Measurements from ENCODE around the gene EMP3. TPM values are rescaled to one million over a fixed set of nuclear protein-coding genes. Genes with fewer than 3 reads are reported as not detected.

The EMP3 gene
- total and polyA plus RNA-seq, 2 of the 13 experiments (the other 11 are each of a cell fraction or from before 2014, with no cell fraction given): 2.2 to 7.8 TPM

GRCh38 chr19:48361912-48362311 is 36.6 kb downstream of the EMP3 start:
- intact Hi-C loops (cut with micrococcal nuclease; ENCODE audit: unreplicated experiment): no loop called here
- no peak for FAIRE-seq
- 96% methylated on average over 3 of the region's 3 CpGs for WGBS (ENCODE audit: low lambda C conversion rate)

More at GRCh38 chr19:48361912-48362311, 36.6 kb downstream of the EMP3 start:
- BruUV-seq (replicated peaks): no TSS peak
- Histone ChIP-seq H3K27me3 (ENCODE audit: control insufficient read depth in 1 of 2, insufficient read depth in 2 of 2, low read length in 2 of 2) (no peaks in the 10 kb centered on the region), H3K79me2 (ENCODE audit: insufficient read depth, low read length) (no peaks in the 10 kb centered on the region), H3K9ac (ENCODE audit: insufficient read depth, low read depth, low read length) (no peak overlapping the region), H3K4me1 (ENCODE audit: insufficient read depth, low read length) (peaks cover 28% of the 10 kb centered on the region), H3K36me3 (replicated peaks in 1 of 2; ENCODE audit: control insufficient read depth in 1 of 2, insufficient read depth in 2 of 2, low read length in 2 of 2) (peaks cover 0 to 2% of the 10 kb centered on the region in 2 experiments; a peak in 1 of 5 replicates), H3K27ac (ENCODE audit: extremely low read length, insufficient read depth, low read length) (no peak overlapping the region), H3K4me3 (replicated peaks in 1 of 3; ENCODE audit: insufficient read depth in 1 of 3, low read depth in 2 of 3, low read length in 3 of 3) (no peak overlapping the region), H2AFZ (ENCODE audit: low read length) (no peak overlapping the region), H4K20me1 (ENCODE audit: insufficient read depth, low read length) (no peaks in the 10 kb centered on the region), H3K4me2 (ENCODE audit: low read depth, low read length) (no peak overlapping the region), H3K9me3 (ENCODE audit: low read length) (no peaks in the 10 kb centered on the region)
- no peak for ATAC-seq
- POLR2A ChIA-PET: no interaction called here
- in situ Hi-C loops (cut with HindIII; ENCODE audit: extremely low pct_ligation_motif_present, low pct_unique_long_range_greater_than_20kb): no loop called here
- DNase-seq (ENCODE audit: low spot score): no peak
- TF ChIP-seq ZNF564 (CRISPR knock-in tag; IDR thresholded peaks at IDR 0.05) (no peak), ELF4 (CRISPR knock-in tag; IDR thresholded peaks at IDR 0.05; ENCODE audit: borderline replicate concordance) (no peak), ZNF546 (CRISPR knock-in tag; conservative IDR thresholded peaks at IDR 0.05) (no peak), ZSCAN29 (CRISPR knock-in tag; conservative IDR thresholded peaks at IDR 0.05) (no peak), ZNF383 (CRISPR knock-in tag; IDR thresholded peaks at IDR 0.05; ENCODE audit: borderline replicate concordance) (no peak), ZFP91 (CRISPR knock-in tag; IDR thresholded peaks at IDR 0.05; ENCODE audit: borderline replicate concordance) (no peak), AGO1 (IDR thresholded peaks at IDR 0.05; ENCODE audit: low read depth, low read length, poor library complexity, severe bottlenecking) (no peak), ZNF326 (CRISPR knock-in tag; IDR thresholded peaks at IDR 0.05; ENCODE audit: borderline replicate concordance) (no peak), FOXO1 (CRISPR knock-in tag; IDR thresholded peaks at IDR 0.05) (no peak), CHD4 (IDR thresholded peaks at IDR 0.05; ENCODE audit: borderline replicate concordance, low read length) (no peak), ZBTB37 (CRISPR knock-in tag; IDR thresholded peaks at IDR 0.05) (no peak), ZSCAN30 (CRISPR knock-in tag; IDR thresholded peaks at IDR 0.05) (no peak), ZNF207 (IDR thresholded peaks at IDR 0.05; ENCODE audit: borderline replicate concordance) (no peak), ZC3H13 (CRISPR knock-in tag; IDR thresholded peaks at IDR 0.05) (no peak), TCF12 (IDR thresholded peaks at IDR 0.05) (no peak), TCF12 (CRISPR knock-in tag; IDR thresholded peaks at IDR 0.05) (no peak)
- TF ChIP-seq, protein P1, sequence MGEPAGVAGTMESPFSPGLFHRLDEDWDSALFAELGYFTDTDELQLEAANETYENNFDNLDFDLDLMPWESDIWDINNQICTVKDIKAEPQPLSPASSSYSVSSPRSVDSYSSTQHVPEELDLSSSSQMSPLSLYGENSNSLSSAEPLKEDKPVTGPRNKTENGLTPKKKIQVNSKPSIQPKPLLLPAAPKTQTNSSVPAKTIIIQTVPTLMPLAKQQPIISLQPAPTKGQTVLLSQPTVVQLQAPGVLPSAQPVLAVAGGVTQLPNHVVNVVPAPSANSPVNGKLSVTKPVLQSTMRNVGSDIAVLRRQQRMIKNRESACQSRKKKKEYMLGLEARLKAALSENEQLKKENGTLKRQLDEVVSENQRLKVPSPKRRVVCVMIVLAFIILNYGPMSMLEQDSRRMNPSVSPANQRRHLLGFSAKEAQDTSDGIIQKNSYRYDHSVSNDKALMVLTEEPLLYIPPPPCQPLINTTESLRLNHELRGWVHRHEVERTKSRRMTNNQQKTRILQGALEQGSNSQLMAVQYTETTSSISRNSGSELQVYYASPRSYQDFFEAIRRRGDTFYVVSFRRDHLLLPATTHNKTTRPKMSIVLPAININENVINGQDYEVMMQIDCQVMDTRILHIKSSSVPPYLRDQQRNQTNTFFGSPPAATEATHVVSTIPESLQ (CRISPR knock-in tag; conservative IDR thresholded peaks at IDR 0.05): no peak
- TF ChIP-seq, protein P2, sequence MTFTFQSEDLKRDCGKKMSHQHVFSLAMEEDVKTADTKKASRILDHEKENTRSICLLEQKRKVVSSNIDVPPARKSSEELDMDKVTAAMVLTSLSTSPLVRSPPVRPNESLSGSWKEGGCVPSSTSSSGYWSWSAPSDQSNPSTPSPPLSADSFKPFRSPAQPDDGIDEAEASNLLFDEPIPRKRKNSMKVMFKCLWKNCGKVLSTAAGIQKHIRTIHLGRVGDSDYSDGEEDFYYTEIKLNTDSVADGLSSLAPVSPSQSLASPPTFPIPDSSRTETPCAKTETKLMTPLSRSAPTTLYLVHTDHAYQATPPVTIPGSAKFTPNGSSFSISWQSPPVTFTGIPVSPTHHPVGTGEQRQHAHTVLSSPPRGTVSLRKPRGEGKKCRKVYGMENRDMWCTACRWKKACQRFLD (CRISPR knock-in tag; IDR thresholded peaks at IDR 0.05; ENCODE audit: borderline replicate concordance): no peak
- TF ChIP-seq, protein P3, sequence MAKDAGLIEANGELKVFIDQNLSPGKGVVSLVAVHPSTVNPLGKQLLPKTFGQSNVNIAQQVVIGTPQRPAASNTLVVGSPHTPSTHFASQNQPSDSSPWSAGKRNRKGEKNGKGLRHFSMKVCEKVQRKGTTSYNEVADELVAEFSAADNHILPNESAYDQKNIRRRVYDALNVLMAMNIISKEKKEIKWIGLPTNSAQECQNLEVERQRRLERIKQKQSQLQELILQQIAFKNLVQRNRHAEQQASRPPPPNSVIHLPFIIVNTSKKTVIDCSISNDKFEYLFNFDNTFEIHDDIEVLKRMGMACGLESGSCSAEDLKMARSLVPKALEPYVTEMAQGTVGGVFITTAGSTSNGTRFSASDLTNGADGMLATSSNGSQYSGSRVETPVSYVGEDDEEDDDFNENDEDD (CRISPR knock-in tag; IDR thresholded peaks at IDR 0.05; ENCODE audit: borderline replicate concordance): no peak
- CTCF ChIA-PET (ENCODE audit: low intra/inter-chr PET ratio, low total read pairs): no interaction called here
